Esophagus squamous epithelium (tissue), 5 donors: ENCODE measurements around the gene JAZF1. TPM values are rescaled to one million over a fixed set of nuclear protein-coding genes. Genes with fewer than 3 reads are reported as not detected.

Experiments
- DNase-seq: peaks from one replicate; lab custom pipeline; 2025; lab: John Stamatoyannopoulos, UW
- H3K27ac ChIP-seq, 4 donors: fragments of 200-600 bp; sonication (generic); one replicate each; pipeline ENCODE4 v1.5.1; 2016 to 2019; ENCODE audit warnings: mild to moderate bottlenecking in 1 of 4
- H3K27me3 ChIP-seq, 4 donors: fragments of 200-600 bp; sonication (generic); 1 replicate in 3 of 4; 2 replicates in 1 of 4; pipeline versions ENCODE4 v1.5.1 to v1.6.0; 2017 to 2021; ENCODE audit warnings: antibody characterized with exemption in 1 of 4
- H3K36me3 ChIP-seq, 3 donors: fragments of 200-600 bp; sonication (generic); one replicate each; pipeline ENCODE4 v1.5.1; 2016 to 2019
- H3K4me1 ChIP-seq, 3 donors: fragments of 200-600 bp; sonication (generic); one replicate each; pipeline ENCODE4 v1.5.1; 2017 to 2019
- H3K4me3 ChIP-seq, 4 donors: fragments of 200-600 bp; sonication (generic); 1 replicate in 3 of 4; 2 replicates in 1 of 4; pipeline ENCODE4 v1.5.1; 2016 to 2019; ENCODE audit warnings: mild to moderate bottlenecking in 2 of 4, moderate library complexity in 1 of 4
- H3K9me3 ChIP-seq, 3 donors: fragments of 200-600 bp; sonication (generic); one replicate each; pipeline ENCODE4 v1.5.1; 2016 to 2019
- POLR2A ChIP-seq, 4 donors: fragments of 450-650 bp; IDR thresholded peaks; one replicate each; pipeline ENCODE4 v1.6.1; 2017; ENCODE audit warnings: antibody characterized with exemption in 4 of 4, mild to moderate bottlenecking in 4 of 4, moderate library complexity in 3 of 4
- WGBS, 2 donors: methylation state at CpG; one replicate each; pipeline ENCODE4 v1.1.5; 2018; 5-methylcytosine and 5-hydroxymethylcytosine counted together
- intact Hi-C: fragments of 100-400 bp; cut with DNase I; formaldehyde crosslinking; loops from one replicate; pipeline ENCODE4 v1.15.0; 2022
- total RNA-seq, 4 donors: library from RNA; depleted of rRNA; stranded (reverse); fragments of >200 nt; gene quantifications; one replicate each; pipeline ENCODE4 v1.1.0, GENCODE V29; 2016
- TF ChIP-seq, protein P1 (sequence below), 6 experiments: fragments of 450-650 bp in 4 of 6; fragments of 200-600 bp in 2 of 6; sonication (generic) in 2 of 6; IDR thresholded peaks; one replicate each; pipeline ENCODE4 v1.5.1; 2016 to 2019; ENCODE audit warnings: antibody characterized with exemption in 6 of 6, mild to moderate bottlenecking in 4 of 6, moderate library complexity in 4 of 6
- donor health status: DM: yes; HTN: yes; CAD: no.

The JAZF1 gene
- total RNA-seq, 4 donors from 2014 or later: 1.3 to 8.6 (median 2.0) TPM

DNA sequence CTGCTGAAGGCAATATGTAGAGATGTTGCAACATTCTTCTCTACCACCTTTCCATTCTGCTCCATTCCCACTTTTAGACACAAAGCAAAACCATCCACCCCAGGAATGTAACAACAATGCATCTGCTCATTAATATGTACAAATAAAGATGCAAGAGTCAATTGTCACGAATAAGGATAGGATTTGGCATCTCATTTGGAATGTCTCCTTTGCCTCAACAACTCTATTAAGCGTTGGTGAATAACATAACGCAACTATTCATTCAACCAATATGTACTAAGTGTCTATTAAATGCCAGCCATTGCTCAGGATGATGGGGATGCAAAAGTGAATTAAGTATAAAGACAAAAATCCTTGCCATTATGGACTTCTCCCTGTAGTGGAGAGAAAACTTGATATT, 152.1 kb downstream of the JAZF1 start:
- TF ChIP-seq POLR2A (IDR thresholded peaks at IDR 0.05): no peak
- TF ChIP-seq, protein P1, sequence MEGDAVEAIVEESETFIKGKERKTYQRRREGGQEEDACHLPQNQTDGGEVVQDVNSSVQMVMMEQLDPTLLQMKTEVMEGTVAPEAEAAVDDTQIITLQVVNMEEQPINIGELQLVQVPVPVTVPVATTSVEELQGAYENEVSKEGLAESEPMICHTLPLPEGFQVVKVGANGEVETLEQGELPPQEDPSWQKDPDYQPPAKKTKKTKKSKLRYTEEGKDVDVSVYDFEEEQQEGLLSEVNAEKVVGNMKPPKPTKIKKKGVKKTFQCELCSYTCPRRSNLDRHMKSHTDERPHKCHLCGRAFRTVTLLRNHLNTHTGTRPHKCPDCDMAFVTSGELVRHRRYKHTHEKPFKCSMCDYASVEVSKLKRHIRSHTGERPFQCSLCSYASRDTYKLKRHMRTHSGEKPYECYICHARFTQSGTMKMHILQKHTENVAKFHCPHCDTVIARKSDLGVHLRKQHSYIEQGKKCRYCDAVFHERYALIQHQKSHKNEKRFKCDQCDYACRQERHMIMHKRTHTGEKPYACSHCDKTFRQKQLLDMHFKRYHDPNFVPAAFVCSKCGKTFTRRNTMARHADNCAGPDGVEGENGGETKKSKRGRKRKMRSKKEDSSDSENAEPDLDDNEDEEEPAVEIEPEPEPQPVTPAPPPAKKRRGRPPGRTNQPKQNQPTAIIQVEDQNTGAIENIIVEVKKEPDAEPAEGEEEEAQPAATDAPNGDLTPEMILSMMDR (IDR thresholded peaks at IDR 0.05): no peak
- no peak for DNase-seq
- Histone ChIP-seq H3K4me1 (no peaks in the 10 kb centered on the region), H3K9me3 (no peaks in the 10 kb centered on the region), H3K4me3 (no peak overlapping the region), H3K36me3 (no peaks in the 10 kb centered on the region), H3K27me3 (no peaks in the 10 kb centered on the region), H3K27ac (no peak overlapping the region)
- 72 to 82% methylated on average over 3 of the region's 3 CpGs for WGBS, 2 donors
- intact Hi-C loops: no loop called here

DNA sequence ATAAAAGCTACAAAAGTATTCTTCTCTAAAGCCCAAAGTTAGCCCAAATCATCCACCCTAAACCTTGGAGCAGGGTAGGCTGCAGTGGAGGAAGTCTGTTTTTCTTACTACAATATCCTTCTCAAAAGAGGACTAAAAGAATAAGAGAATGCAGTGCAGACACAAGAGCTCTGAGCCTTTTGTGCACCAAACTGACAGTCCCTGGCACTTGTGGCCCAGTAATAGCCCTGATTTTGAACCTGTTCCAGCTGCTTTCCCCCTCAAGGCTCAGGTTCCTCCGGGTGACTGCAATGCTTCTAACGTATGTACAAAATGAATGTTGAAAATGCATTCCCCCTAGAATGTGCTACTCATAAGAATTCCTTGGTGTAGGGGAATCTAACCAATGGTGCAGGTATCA, 154.4 kb downstream of the JAZF1 start:
- no peaks in the 10 kb centered on the region for H3K36me3 ChIP-seq
- no peak overlapping the region for H3K27ac ChIP-seq
- DNase-seq: no peak
- no peaks in the 10 kb centered on the region for H3K4me1 ChIP-seq
- no peak overlapping the region for H3K4me3 ChIP-seq
- intact Hi-C loops: no loop called here
- no peak for TF ChIP-seq POLR2A (IDR thresholded peaks at IDR 0.05)
- TF ChIP-seq, protein P1 (IDR thresholded peaks at IDR 0.05): no peak
- no peaks in the 10 kb centered on the region for H3K9me3 ChIP-seq
- no peaks in the 10 kb centered on the region for H3K27me3 ChIP-seq
- WGBS, 2 donors: 54 to 55% methylated on average over 2 of the region's 2 CpGs

DNA sequence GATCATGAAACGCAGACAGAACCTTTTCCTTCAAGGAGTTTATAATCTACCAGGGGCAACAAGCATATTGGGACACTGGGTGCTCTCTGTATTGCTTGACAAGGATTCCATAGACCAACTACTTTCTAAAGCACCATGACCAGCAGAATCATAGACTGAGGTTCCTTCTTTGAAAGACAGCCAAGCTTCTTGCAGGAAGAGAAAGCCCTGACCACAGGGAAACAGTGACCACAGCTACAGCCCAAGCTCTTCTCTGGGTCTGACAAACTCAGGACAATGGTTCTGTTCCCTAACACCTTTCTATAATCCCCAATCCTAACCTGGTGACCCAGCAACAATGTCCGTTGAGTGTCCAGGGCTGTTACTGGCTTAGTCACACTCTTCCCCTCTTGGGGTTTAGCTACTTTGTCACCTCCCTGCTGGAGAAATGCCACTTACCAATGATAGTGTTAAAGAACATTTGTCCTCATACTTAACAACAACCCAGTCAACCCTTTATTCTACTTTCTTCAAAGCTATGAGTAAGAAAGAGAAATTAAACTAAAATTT, 155.7 kb downstream of the JAZF1 start:
- Histone ChIP-seq H3K4me3 (no peak overlapping the region), H3K4me1 (peaks cover 0 to 10% (median 0%) of the 10 kb centered on the region in 3 donors), H3K27ac (no peak overlapping the region), H3K36me3 (no peaks in the 10 kb centered on the region), H3K27me3 (no peaks in the 10 kb centered on the region), H3K9me3 (no peaks in the 10 kb centered on the region)
- intact Hi-C loops: no loop called here
- TF ChIP-seq, protein P1 (IDR thresholded peaks at IDR 0.05): no peak
- TF ChIP-seq POLR2A (IDR thresholded peaks at IDR 0.05): no peak
- DNase-seq: no peak
- WGBS, 2 donors: 88 to 89% methylated on average over 2 of the region's 2 CpGs

GRCh38 chr7:28020302-28020940, 160.2 kb downstream of the JAZF1 start:
- no peak for DNase-seq
- 11 to 20% methylated on average over 12 of the region's 12 CpGs for WGBS, 2 donors
- Histone ChIP-seq H3K27me3 (no peaks in the 10 kb centered on the region), H3K36me3 (no peaks in the 10 kb centered on the region), H3K4me3 (no peak overlapping the region), H3K27ac (no peak overlapping the region), H3K4me1 (peaks cover 0 to 10% (median 0%) of the 10 kb centered on the region in 3 donors), H3K9me3 (no peaks in the 10 kb centered on the region)
- intact Hi-C loops: no loop called here
- TF ChIP-seq, protein P1 (IDR thresholded peaks at IDR 0.05): peak; percentile 42 to 88 (median 74)
- TF ChIP-seq POLR2A (IDR thresholded peaks at IDR 0.05): no peak

- Histone ChIP-seq H3K9me3 (no peaks in the 10 kb centered on the region), H3K4me3 (no peak overlapping the region), H3K27me3 (no peaks in the 10 kb centered on the region), H3K27ac (no peak overlapping the region), H3K4me1 (peaks cover 0 to 10% (median 0%) of the 10 kb centered on the region in 3 donors), H3K36me3 (no peaks in the 10 kb centered on the region)
- intact Hi-C loops: loop anchor here (10.0 kb wide), 1 partner anchor 824 kb away; no protein-coding TSS in a partner anchor
- WGBS, 2 donors: 88 to 96% methylated on average over 5 to 8 of the region's 8 CpGs
- no peak for TF ChIP-seq POLR2A (IDR thresholded peaks at IDR 0.05)
- TF ChIP-seq, protein P1 (IDR thresholded peaks at IDR 0.05): no peak
- no peak for DNase-seq
Observed at GRCh38 chr7:28018856-28019465, 161.6 kb downstream of the JAZF1 start.
